Trophoblast cell (in vitro differentiated cells and primary cell): Measurements from ENCODE around the gene APBA1.

Experiments used
- DNase-seq, 2 donors: peaks; one replicate each; pipeline ENCODE4 v3.0.0-alpha.2; 2016
- H2AFZ ChIP-seq: 2 replicates; pipeline ENCODE4 v1.6.1; 2013; ENCODE audit warnings: low read length, moderate library complexity, mild to moderate bottlenecking; ENCODE audit not compliant: insufficient read depth, poor library complexity
- H2AK5ac ChIP-seq: 2 replicates; pipeline ENCODE4 v1.6.1; 2013; ENCODE audit warnings: mild to moderate bottlenecking, low read length
- H2BK120ac ChIP-seq: 2 replicates; pipeline ENCODE4 v1.6.1; 2013; ENCODE audit warnings: low read length, mild to moderate bottlenecking, moderate library complexity; ENCODE audit not compliant: insufficient read depth, poor library complexity
- H2BK12ac ChIP-seq: 2 replicates; pipeline ENCODE4 v1.6.1; 2013; ENCODE audit warnings: mild to moderate bottlenecking, low read length, moderate library complexity
- H2BK5ac ChIP-seq: 2 replicates; pipeline ENCODE4 v1.6.1; 2013; ENCODE audit warnings: low read length, low read depth, moderate library complexity, mild to moderate bottlenecking; ENCODE audit not compliant: poor library complexity
- H3K14ac ChIP-seq: 2 replicates; pipeline ENCODE4 v1.6.1; 2013; ENCODE audit warnings: mild to moderate bottlenecking, low read length
- H3K18ac ChIP-seq: 2 replicates; pipeline ENCODE4 v1.6.1; 2013; ENCODE audit warnings: mild to moderate bottlenecking, low read length
- H3K23ac ChIP-seq: 2 replicates; pipeline ENCODE4 v1.6.1; 2013; ENCODE audit warnings: low read length
- H3K27ac ChIP-seq: 2 replicates; pipeline ENCODE4 v1.5.1; 2013; ENCODE audit warnings: low read depth, mild to moderate bottlenecking, inconsistent platforms, low read length, moderate library complexity
- H3K27me3 ChIP-seq: 2 replicates; pipeline ENCODE4 v1.6.1; 2013; ENCODE audit warnings: inconsistent platforms, mild to moderate bottlenecking, low read length, moderate library complexity; ENCODE audit not compliant: insufficient read depth
- H3K36me3 ChIP-seq, 2 experiments: 1 replicate in 1 of 2; 2 replicates in 1 of 2; pipeline ENCODE4 v1.6.1; 2013; ENCODE audit warnings: low read length in 2 of 2, mild to moderate bottlenecking in 2 of 2, moderate library complexity in 1 of 2; ENCODE audit not compliant: insufficient read depth in 2 of 2, control insufficient read depth in 1 of 2
- H3K4ac ChIP-seq: 2 replicates; pipeline ENCODE4 v1.6.1; 2013; ENCODE audit warnings: low read depth, mild to moderate bottlenecking, low read length, moderate library complexity
- H3K4me1 ChIP-seq, 2 experiments: 1 replicate in 1 of 2; 2 replicates in 1 of 2; pipeline ENCODE4 v1.6.1; 2013; ENCODE audit warnings: low read length in 2 of 2, mild to moderate bottlenecking in 2 of 2, moderate library complexity in 1 of 2; ENCODE audit not compliant: insufficient read depth in 2 of 2, control insufficient read depth in 1 of 2
- H3K4me2 ChIP-seq: 2 replicates; pipeline ENCODE4 v1.6.1; 2013; ENCODE audit warnings: inconsistent platforms, mild to moderate bottlenecking, low read length, moderate library complexity
- H3K4me3 ChIP-seq: 2 replicates; pipeline ENCODE4 v1.5.1; 2013; ENCODE audit warnings: mild to moderate bottlenecking, low read depth, low read length, inconsistent platforms
- H3K79me1 ChIP-seq: one replicate; pipeline ENCODE4 v1.6.1; 2013; ENCODE audit warnings: low read length
- H3K79me2 ChIP-seq: 2 replicates; pipeline ENCODE4 v1.6.1; 2013; ENCODE audit warnings: low read length, mild to moderate bottlenecking; ENCODE audit not compliant: control insufficient read depth, insufficient read depth, poor library complexity
- H3K9ac ChIP-seq: 2 replicates; pipeline ENCODE4 v1.6.1; 2013; ENCODE audit warnings: mild to moderate bottlenecking, low read length
- H3K9me3 ChIP-seq: 2 replicates; pipeline ENCODE4 v1.6.1; 2013; ENCODE audit warnings: low read depth, mild to moderate bottlenecking, control low read depth, inconsistent platforms, low read length; ENCODE audit not compliant: insufficient read depth
- H4K12ac ChIP-seq: 2 replicates; pipeline ENCODE4 v1.6.1; 2013; ENCODE audit warnings: low read depth, mild to moderate bottlenecking, low read length, moderate library complexity
- H4K8ac ChIP-seq: 2 replicates; pipeline ENCODE4 v1.6.1; 2013; ENCODE audit warnings: low read depth, mild to moderate bottlenecking, low read length, moderate library complexity
- H4K91ac ChIP-seq: one replicate; pipeline ENCODE4 v1.6.1; 2013; ENCODE audit warnings: low read depth, mild to moderate bottlenecking, low read length, moderate library complexity
- WGBS: extraction: QIAGEN DNeasy Blood & Tissue Kit; methylation state at CpG from one replicate; pipeline ENCODE4 v1.1.7; 2013; ENCODE audit warnings: missing lambda C conversion rate; ENCODE audit not compliant: insufficient read length, insufficient coverage; ENCODE audit errors: extremely low coverage; 5-methylcytosine and 5-hydroxymethylcytosine counted together

APBA1 gene

GRCh38 chr9:69621730-69622460 is 50.3 kb downstream of the APBA1 start:
- Histone ChIP-seq H3K18ac (no peak overlapping the region), H3K9ac (no peak overlapping the region), H3K9me3 (no peaks in the 10 kb centered on the region), H3K4me3 (no peak overlapping the region), H3K79me1 (no peaks in the 10 kb centered on the region), H4K91ac (no peak overlapping the region), H4K8ac (no peak overlapping the region), H2BK120ac (no peak overlapping the region), H3K4ac (no peak overlapping the region), H3K79me2 (no peaks in the 10 kb centered on the region), H2AFZ (no peak overlapping the region), H3K14ac (no peak overlapping the region), H3K27me3 (no peaks in the 10 kb centered on the region), H2AK5ac (no peak overlapping the region), H2BK5ac (no peak overlapping the region), H4K12ac (no peak overlapping the region), H3K4me2 (no peak overlapping the region), H3K23ac (no peak overlapping the region), H3K4me1 (no peaks in the 10 kb centered on the region), H3K27ac (no peak overlapping the region), H3K36me3 (no peaks in the 10 kb centered on the region), H2BK12ac (no peak overlapping the region)
- no peak for DNase-seq
- no CpG with 5 or more reads among the region's 3 CpGs for WGBS

DNA sequence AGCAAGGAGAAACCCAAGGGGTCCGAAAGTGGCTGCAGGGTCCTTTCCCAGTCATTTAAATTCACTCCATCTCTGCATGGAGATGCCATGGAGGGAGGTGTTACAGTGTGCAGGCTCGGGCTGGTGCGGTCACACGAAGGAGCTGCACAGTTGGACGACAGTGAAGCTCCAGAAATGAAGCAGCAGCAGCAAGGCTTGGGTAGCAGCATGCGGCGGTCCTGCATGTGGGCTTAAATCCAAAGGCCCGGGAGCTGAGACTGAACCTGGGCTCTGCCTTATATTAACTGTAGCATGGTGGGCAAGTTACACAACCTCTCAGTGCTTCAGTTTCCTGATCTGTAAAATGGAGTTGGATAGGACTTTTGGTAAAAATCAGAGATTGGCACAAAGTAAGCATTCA is 51.4 kb downstream of the APBA1 start:
- Histone ChIP-seq H3K4me3 (no peak overlapping the region), H3K9me3 (no peaks in the 10 kb centered on the region), H3K79me2 (no peaks in the 10 kb centered on the region), H3K27ac (no peak overlapping the region), H2AK5ac (no peak overlapping the region), H4K8ac (no peak overlapping the region), H2BK120ac (no peak overlapping the region), H2BK5ac (no peak overlapping the region), H4K12ac (no peak overlapping the region), H3K79me1 (no peaks in the 10 kb centered on the region), H3K9ac (no peak overlapping the region), H2AFZ (no peak overlapping the region), H2BK12ac (no peak overlapping the region), H3K4me1 (no peaks in the 10 kb centered on the region), H3K23ac (no peak overlapping the region), H3K36me3 (no peaks in the 10 kb centered on the region), H3K4me2 (no peak overlapping the region), H3K4ac (no peak overlapping the region), H4K91ac (no peak overlapping the region), H3K18ac (no peak overlapping the region), H3K14ac (no peak overlapping the region), H3K27me3 (no peaks in the 10 kb centered on the region)
- DNase-seq: no peak
- WGBS: no CpG with 5 or more reads among the region's 8 CpGs

DNA sequence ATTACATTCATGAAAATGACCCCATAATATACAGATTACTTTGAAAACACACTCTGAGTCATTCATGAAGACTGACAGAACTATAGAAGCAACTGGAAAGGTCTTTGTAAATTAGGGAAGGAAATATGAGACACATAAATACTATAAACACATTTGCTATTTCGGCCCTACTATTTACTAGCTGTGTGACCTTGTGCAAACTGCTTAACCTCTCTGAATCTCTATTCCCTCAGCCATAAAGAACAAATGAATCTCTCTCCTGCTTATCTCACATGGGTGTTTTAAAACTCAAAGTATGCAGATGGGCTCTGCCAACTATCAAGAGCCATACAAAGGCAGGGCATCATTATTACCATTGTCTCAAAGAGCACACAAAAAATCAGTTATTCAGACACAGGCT is 52.9 kb downstream of the APBA1 start:
- Histone ChIP-seq H2BK12ac (no peak overlapping the region), H2BK5ac (no peak overlapping the region), H3K9ac (no peak overlapping the region), H3K18ac (no peak overlapping the region), H3K27ac (no peak overlapping the region), H3K23ac (no peak overlapping the region), H3K9me3 (no peaks in the 10 kb centered on the region), H4K12ac (no peak overlapping the region), H2AFZ (no peak overlapping the region), H3K14ac (no peak overlapping the region), H3K4ac (no peak overlapping the region), H3K79me2 (no peaks in the 10 kb centered on the region), H3K4me3 (no peak overlapping the region), H4K8ac (no peak overlapping the region), H3K27me3 (no peaks in the 10 kb centered on the region), H3K4me1 (no peaks in the 10 kb centered on the region), H2BK120ac (no peak overlapping the region), H3K79me1 (no peaks in the 10 kb centered on the region), H2AK5ac (no peak overlapping the region), H4K91ac (no peak overlapping the region), H3K4me2 (no peak overlapping the region), H3K36me3 (no peaks in the 10 kb centered on the region)
- DNase-seq: no peak
- no CpG with 5 or more reads among the region's 1 CpG for WGBS

DNA sequence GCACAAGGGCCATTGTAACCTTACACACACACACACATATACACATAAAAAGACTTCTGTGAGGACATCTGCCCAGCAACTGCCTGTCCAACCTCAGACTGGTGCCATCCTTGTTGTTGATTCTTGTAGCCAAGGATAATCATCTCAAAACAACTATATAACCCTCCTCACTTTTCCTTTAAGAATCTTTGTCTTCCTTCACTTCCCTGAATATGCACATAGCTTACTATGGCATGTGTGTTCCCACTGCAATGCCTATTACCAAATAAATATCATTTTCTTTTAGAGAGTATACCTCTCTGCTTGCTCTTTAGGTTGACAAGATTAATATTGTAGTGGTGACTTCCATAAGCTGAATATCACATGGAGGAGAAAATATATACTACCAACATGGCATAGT is 55.2 kb downstream of the APBA1 start:
- no peak overlapping the region for H2BK12ac ChIP-seq
- no peaks in the 10 kb centered on the region for H3K27me3 ChIP-seq
- no peak overlapping the region for H3K18ac ChIP-seq
- no peak overlapping the region for H2BK120ac ChIP-seq
- H3K79me1 ChIP-seq: no peaks in the 10 kb centered on the region
- no peaks in the 10 kb centered on the region for H3K36me3 ChIP-seq
- no peaks in the 10 kb centered on the region for H3K79me2 ChIP-seq
- DNase-seq: no peak
- H4K8ac ChIP-seq: no peak overlapping the region
- no peak overlapping the region for H4K91ac ChIP-seq
- no peak overlapping the region for H3K14ac ChIP-seq
- H2AK5ac ChIP-seq: no peak overlapping the region
- H3K9me3 ChIP-seq: no peaks in the 10 kb centered on the region
- no peaks in the 10 kb centered on the region for H3K4me1 ChIP-seq
- H3K4ac ChIP-seq: no peak overlapping the region
- H3K27ac ChIP-seq: no peak overlapping the region
- H3K9ac ChIP-seq: no peak overlapping the region
- no peak overlapping the region for H3K4me3 ChIP-seq
- H2BK5ac ChIP-seq: no peak overlapping the region
- H3K4me2 ChIP-seq: no peak overlapping the region
- H2AFZ ChIP-seq: no peak overlapping the region
- H3K23ac ChIP-seq: no peak overlapping the region
- H4K12ac ChIP-seq: no peak overlapping the region
